Parathyroid adenoma (tissue), 2 donors: ENCODE measurements around the gene ZNF655.

ENCODE experiments used
- H2AFZ ChIP-seq: fragments of 300-600 bp; sonication (generic); one replicate; pipeline ENCODE4 v1.7.0; 2017; ENCODE audit warnings: antibody characterized with exemption, mild to moderate bottlenecking
- H3K27ac ChIP-seq: fragments of 300-600 bp; sonication (generic); one replicate; pipeline ENCODE4 v1.7.0; 2017
- H3K27me3 ChIP-seq: fragments of 300-600 bp; sonication (generic); one replicate; pipeline ENCODE4 v1.7.0; 2017; ENCODE audit warnings: low read length; ENCODE audit not compliant: control insufficient read depth, insufficient read depth
- H3K36me3 ChIP-seq: fragments of 300-600 bp; sonication (generic); one replicate; pipeline ENCODE4 v1.7.0; 2017; ENCODE audit warnings: low read length; ENCODE audit not compliant: control insufficient read depth, insufficient read depth
- H3K4me1 ChIP-seq: fragments of 300-600 bp; sonication (generic); one replicate; pipeline ENCODE4 v1.7.0; 2017; ENCODE audit warnings: control low read depth
- H3K4me2 ChIP-seq: fragments of 300-600 bp; sonication (generic); one replicate; pipeline ENCODE4 v1.7.0; 2017; ENCODE audit warnings: low read length
- H3K4me3 ChIP-seq: fragments of 300-600 bp; sonication (generic); one replicate; pipeline ENCODE4 v1.7.0; 2017; ENCODE audit warnings: low read depth, low read length
- H3K79me2 ChIP-seq: fragments of 300-600 bp; sonication (generic); one replicate; pipeline ENCODE4 v1.7.0; 2017; ENCODE audit warnings: control low read depth
- H3K9ac ChIP-seq: fragments of 300-600 bp; sonication (generic); one replicate; pipeline ENCODE4 v1.7.0; 2017; ENCODE audit warnings: mild to moderate bottlenecking
- H3K9me3 ChIP-seq: fragments of 300-600 bp; sonication (generic); one replicate; pipeline ENCODE4 v1.7.0; 2017; ENCODE audit warnings: low read length; ENCODE audit not compliant: control insufficient read depth
- CTCF ChIP-seq: fragments of 300-600 bp; sonication (generic); IDR thresholded peaks from one replicate; pipeline ENCODE4 v1.7.0; 2017; ENCODE audit warnings: antibody characterized with exemption, mild to moderate bottlenecking
- donor health status: primary hyperparathyroidism.

ZNF655 gene

DNA sequence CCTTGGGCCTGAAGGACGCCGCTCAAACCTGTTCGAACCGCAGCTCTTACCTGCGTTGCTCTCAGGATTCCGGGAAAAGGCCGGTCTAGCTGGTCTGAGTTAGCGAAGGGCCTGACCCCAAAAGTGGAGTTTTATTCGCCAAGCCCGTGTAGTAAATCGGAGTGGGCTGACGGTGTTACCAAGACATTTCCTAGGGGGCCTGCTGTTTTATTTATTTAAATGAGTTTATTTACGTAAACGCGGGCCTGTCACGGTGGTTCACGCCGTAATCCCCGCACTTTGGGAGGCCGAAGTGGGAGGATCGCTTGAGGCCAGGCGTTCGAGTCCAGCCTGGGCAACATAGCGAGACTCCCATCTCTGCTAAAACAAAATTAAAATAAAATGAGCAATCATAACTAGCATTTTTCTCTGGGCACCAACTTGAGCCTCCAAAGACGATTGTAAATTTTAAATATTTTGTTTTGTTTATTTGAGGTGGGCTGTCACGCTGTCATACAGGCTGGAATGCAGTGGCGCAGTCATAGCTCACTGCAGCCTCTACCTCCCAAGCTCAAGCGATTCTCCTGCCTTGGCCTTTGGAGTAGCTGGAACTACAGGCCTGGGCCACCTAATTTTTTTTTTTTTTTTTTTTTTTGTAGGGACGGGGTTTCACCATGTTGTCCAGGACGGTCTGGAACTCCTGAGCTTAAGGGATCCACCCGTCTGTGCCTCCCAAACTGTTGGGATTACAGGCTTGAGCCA lies 903 bp downstream of the ZNF655 start:
- H3K27ac ChIP-seq, result peak overlapping the region; percentile 99
- H3K27me3 ChIP-seq, result no peaks in the 10 kb centered on the region
- H3K4me1 ChIP-seq, result peaks cover 9% of the 10 kb centered on the region
- H2AFZ ChIP-seq, result peak overlapping the region; percentile 98
- no peak for TF ChIP-seq CTCF
- peak overlapping the region; percentile 100 for H3K9ac ChIP-seq
- no peaks in the 10 kb centered on the region for H3K9me3 ChIP-seq
- H3K36me3 ChIP-seq, result no peaks in the 10 kb centered on the region
- H3K4me3 ChIP-seq, result peak overlapping the region; percentile 89
- H3K79me2 ChIP-seq, result peaks cover 50% of the 10 kb centered on the region
- H3K4me2 ChIP-seq, result peak overlapping the region; percentile 81

GRCh38 chr7:99560834-99561736 lies 2.6 kb downstream of the ZNF655 start:
- Histone ChIP-seq H3K4me2 (no peak overlapping the region), H3K27ac (no peak overlapping the region), H3K4me3 (no peak overlapping the region), H2AFZ (no peak overlapping the region), H3K79me2 (peaks cover 42% of the 10 kb centered on the region), H3K9me3 (no peaks in the 10 kb centered on the region), H3K36me3 (no peaks in the 10 kb centered on the region), H3K9ac (no peak overlapping the region), H3K27me3 (no peaks in the 10 kb centered on the region), H3K4me1 (peaks cover 9% of the 10 kb centered on the region)
- no peak for TF ChIP-seq CTCF

- Histone ChIP-seq H3K27ac (no peak overlapping the region), H3K4me2 (no peak overlapping the region), H3K27me3 (no peaks in the 10 kb centered on the region), H2AFZ (no peak overlapping the region), H3K4me3 (no peak overlapping the region), H3K79me2 (peaks cover 41% of the 10 kb centered on the region), H3K9ac (no peak overlapping the region), H3K9me3 (no peaks in the 10 kb centered on the region), H3K4me1 (peaks cover 9% of the 10 kb centered on the region), H3K36me3 (no peaks in the 10 kb centered on the region)
- TF ChIP-seq CTCF, result no peak
Measured at GRCh38 chr7:99561737-99562051, 3.3 kb downstream of the ZNF655 start.

- H2AFZ ChIP-seq, result no peak overlapping the region
- no peak overlapping the region for H3K9ac ChIP-seq
- no peak overlapping the region for H3K27ac ChIP-seq
- H3K27me3 ChIP-seq, result no peaks in the 10 kb centered on the region
- no peaks in the 10 kb centered on the region for H3K9me3 ChIP-seq
- H3K79me2 ChIP-seq, result peaks cover 37% of the 10 kb centered on the region
- no peaks in the 10 kb centered on the region for H3K36me3 ChIP-seq
- no peak overlapping the region for H3K4me2 ChIP-seq
- TF ChIP-seq CTCF, result no peak
- peaks cover 5% of the 10 kb centered on the region for H3K4me1 ChIP-seq
- H3K4me3 ChIP-seq, result no peak overlapping the region
Measured at GRCh38 chr7:99562114-99562784, 3.8 kb downstream of the ZNF655 start.
